OCI-LY7 (cell line): Measurements from ENCODE around the gene PSMD13. TPM values are rescaled to one million over a fixed set of nuclear protein-coding genes. Genes with fewer than 3 reads are reported as not detected.

Experiments used
- BruUV-seq: library from RNA; stranded (reverse); fragments of 400-500 nt; replicated peaks from 2 replicates; lab custom pipeline; 2021; lab: Mats Ljungman, UMichigan
- CTCF ChIA-PET: fragments of 300-600 bp; sonication (Branson Sonifier 250); formaldehyde crosslinking; loops from one replicate; lab custom pipeline; 2022; ENCODE audit warnings: antibody characterized with exemption; ENCODE audit not compliant: unreplicated experiment; lab: Charles Lee
- POLR2A ChIA-PET: fragments of 300-600 bp; sonication (Branson Sonifier 250); formaldehyde crosslinking; loops from one replicate; lab custom pipeline; 2022; ENCODE audit warnings: antibody characterized with exemption; lab: Charles Lee
- DNase-seq: peaks from one replicate; pipeline ENCODE4 v3.0.0-alpha.2; 2015; ENCODE audit warnings: low spot score
- H2AFZ ChIP-seq: fragments of 200-600 bp; sonication (generic), shearing (Covaris generic); 2 replicates; pipeline ENCODE4 v1.6.1; 2014; ENCODE audit warnings: mild to moderate bottlenecking, antibody characterized with exemption, low read length, moderate library complexity
- H3K27ac ChIP-seq: fragments of 200-600 bp; sonication (generic); 2 replicates; pipeline ENCODE4 v1.5.1; 2014; ENCODE audit warnings: mixed run types, low read depth, mild to moderate bottlenecking, moderate library complexity, low read length, inconsistent platforms; ENCODE audit not compliant: poor library complexity, severe bottlenecking
- H3K36me3 ChIP-seq: fragments of 200-600 bp; sonication (generic); 2 replicates; pipeline ENCODE4 v1.6.1; 2014; ENCODE audit warnings: mild to moderate bottlenecking, antibody characterized with exemption, low read length, moderate library complexity, mixed read lengths; ENCODE audit not compliant: insufficient read depth
- H3K4me1 ChIP-seq: fragments of 200-600 bp; sonication (generic); 2 replicates; pipeline ENCODE4 v1.5.1; 2014; ENCODE audit warnings: mild to moderate bottlenecking, low read length; ENCODE audit not compliant: insufficient read depth, poor library complexity, severe bottlenecking
- H3K4me2 ChIP-seq: fragments of 200-600 bp; sonication (generic); 2 replicates; pipeline ENCODE4 v1.6.1; 2014; ENCODE audit warnings: mild to moderate bottlenecking, low read length
- H3K4me3 ChIP-seq: fragments of 200-600 bp; sonication (generic); 2 replicates; pipeline ENCODE4 v1.5.1; 2014; ENCODE audit warnings: mild to moderate bottlenecking, low read depth, low read length; ENCODE audit not compliant: poor library complexity, severe bottlenecking
- H3K79me2 ChIP-seq: fragments of 200-600 bp; sonication (generic); 2 replicates; pipeline ENCODE4 v1.6.1; 2016; ENCODE audit warnings: low read depth, mild to moderate bottlenecking, low read length, moderate library complexity, mixed read lengths; ENCODE audit not compliant: insufficient read depth
- H3K9me2 ChIP-seq: fragments of 200-600 bp; sonication (generic); 2 replicates; pipeline ENCODE4 v1.6.1; 2016; ENCODE audit warnings: mild to moderate bottlenecking, low read length, mixed read lengths; ENCODE audit not compliant: insufficient read depth
- H3K9me3 ChIP-seq: fragments of 200-600 bp; sonication (generic); 2 replicates; pipeline ENCODE4 v1.6.1; 2014; ENCODE audit warnings: mild to moderate bottlenecking, mixed run types, low read length, mixed read lengths
- H4K20me1 ChIP-seq: fragments of 200-600 bp; sonication (generic); 2 replicates; pipeline ENCODE4 v1.6.1; 2014; ENCODE audit warnings: mild to moderate bottlenecking, antibody characterized with exemption, low read length, moderate library complexity, mixed read lengths; ENCODE audit not compliant: insufficient read depth
- EZH2phosphoT487 ChIP-seq: fragments of 200-600 bp; sonication (generic); IDR thresholded peaks from 2 replicates; pipeline ENCODE4 v1.6.1; 2018; ENCODE audit warnings: low read depth, borderline replicate concordance, mild to moderate bottlenecking, mixed run types, antibody characterized with exemption, low read length, moderate library complexity, mixed read lengths
- intact Hi-C: fragments of 100-400 bp; cut with micrococcal nuclease; formaldehyde crosslinking; loops from one replicate; pipeline ENCODE4 v1.10.0; 2022; ENCODE audit not compliant: unreplicated experiment
- total RNA-seq, 2 experiments: library from RNA; depleted of rRNA in 1 of 2; stranded (reverse); fragments of >200 nt in 1 of 2; shearing (Covaris generic) in 1 of 2; gene quantifications; 2 replicates each; pipeline ENCODE4 v1.2.3, GENCODE V29; 2014 to 2022
- TF ChIP-seq, protein P1 (sequence below): fragments of 200-600 bp; sonication (generic); conservative IDR thresholded peaks from 2 replicates; pipeline ENCODE4 v1.5.1; 2014; ENCODE audit warnings: mild to moderate bottlenecking, antibody characterized with exemption, low read length, moderate library complexity, mixed read lengths

Gene PSMD13
- total RNA-seq, 2 experiments from 2014 or later, result 146 to 154 TPM

DNA sequence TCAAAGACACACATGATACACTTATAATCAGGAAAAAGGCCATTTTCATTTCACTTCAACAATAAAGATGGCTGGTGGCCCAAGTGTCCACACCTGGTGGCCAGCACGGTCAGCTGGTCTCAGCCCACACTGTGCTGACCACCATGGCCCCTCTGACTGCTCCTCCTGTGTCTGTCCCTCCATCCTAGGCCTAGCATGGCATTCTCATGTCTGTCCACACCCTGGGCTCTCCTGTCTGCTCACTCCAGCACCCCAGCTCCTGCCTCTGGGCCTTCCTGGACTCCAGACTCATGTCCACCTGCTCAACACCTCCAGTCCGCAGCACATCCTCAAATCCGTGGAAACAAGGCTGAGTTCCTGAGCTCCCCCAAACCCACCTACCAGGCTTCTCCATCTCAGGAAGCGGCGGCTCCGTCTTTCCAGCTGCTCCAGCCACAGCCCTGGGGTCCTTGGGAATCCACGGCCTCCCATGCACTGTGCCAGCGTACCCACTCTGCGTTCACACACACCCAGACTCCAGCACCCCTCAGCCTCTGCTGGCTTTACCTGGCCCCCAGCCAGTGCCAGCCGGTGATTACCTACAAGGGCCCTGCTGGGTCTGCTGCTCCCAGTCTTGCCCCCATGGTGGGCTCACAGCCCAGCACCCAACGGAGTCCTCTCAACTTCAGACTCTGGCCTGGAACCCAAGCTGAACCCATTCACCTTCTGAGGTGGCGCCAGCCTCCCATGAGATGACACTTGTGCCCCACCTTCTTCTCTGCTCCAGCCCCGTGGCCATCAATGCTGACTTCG is 14.6 kb upstream of the PSMD13 start:
- H3K79me2 ChIP-seq, result no peaks in the 10 kb centered on the region
- DNase-seq, result no peak
- H4K20me1 ChIP-seq, result no peaks in the 10 kb centered on the region
- H3K36me3 ChIP-seq, result no peaks in the 10 kb centered on the region
- intact Hi-C loops, result no loop called here
- CTCF ChIA-PET, result no interaction called here
- no peak overlapping the region for H3K4me2 ChIP-seq
- no TSS peak for BruUV-seq
- H3K9me2 ChIP-seq, result no peaks in the 10 kb centered on the region
- H3K4me3 ChIP-seq, result no peak overlapping the region
- no peak overlapping the region for H2AFZ ChIP-seq
- H3K9me3 ChIP-seq, result no peaks in the 10 kb centered on the region
- POLR2A ChIA-PET, result no interaction called here
- no peak overlapping the region for H3K27ac ChIP-seq
- no peak for TF ChIP-seq EZH2phosphoT487
- TF ChIP-seq, protein P1, sequence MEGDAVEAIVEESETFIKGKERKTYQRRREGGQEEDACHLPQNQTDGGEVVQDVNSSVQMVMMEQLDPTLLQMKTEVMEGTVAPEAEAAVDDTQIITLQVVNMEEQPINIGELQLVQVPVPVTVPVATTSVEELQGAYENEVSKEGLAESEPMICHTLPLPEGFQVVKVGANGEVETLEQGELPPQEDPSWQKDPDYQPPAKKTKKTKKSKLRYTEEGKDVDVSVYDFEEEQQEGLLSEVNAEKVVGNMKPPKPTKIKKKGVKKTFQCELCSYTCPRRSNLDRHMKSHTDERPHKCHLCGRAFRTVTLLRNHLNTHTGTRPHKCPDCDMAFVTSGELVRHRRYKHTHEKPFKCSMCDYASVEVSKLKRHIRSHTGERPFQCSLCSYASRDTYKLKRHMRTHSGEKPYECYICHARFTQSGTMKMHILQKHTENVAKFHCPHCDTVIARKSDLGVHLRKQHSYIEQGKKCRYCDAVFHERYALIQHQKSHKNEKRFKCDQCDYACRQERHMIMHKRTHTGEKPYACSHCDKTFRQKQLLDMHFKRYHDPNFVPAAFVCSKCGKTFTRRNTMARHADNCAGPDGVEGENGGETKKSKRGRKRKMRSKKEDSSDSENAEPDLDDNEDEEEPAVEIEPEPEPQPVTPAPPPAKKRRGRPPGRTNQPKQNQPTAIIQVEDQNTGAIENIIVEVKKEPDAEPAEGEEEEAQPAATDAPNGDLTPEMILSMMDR, result no peak
- H3K4me1 ChIP-seq, result no peaks in the 10 kb centered on the region

DNA sequence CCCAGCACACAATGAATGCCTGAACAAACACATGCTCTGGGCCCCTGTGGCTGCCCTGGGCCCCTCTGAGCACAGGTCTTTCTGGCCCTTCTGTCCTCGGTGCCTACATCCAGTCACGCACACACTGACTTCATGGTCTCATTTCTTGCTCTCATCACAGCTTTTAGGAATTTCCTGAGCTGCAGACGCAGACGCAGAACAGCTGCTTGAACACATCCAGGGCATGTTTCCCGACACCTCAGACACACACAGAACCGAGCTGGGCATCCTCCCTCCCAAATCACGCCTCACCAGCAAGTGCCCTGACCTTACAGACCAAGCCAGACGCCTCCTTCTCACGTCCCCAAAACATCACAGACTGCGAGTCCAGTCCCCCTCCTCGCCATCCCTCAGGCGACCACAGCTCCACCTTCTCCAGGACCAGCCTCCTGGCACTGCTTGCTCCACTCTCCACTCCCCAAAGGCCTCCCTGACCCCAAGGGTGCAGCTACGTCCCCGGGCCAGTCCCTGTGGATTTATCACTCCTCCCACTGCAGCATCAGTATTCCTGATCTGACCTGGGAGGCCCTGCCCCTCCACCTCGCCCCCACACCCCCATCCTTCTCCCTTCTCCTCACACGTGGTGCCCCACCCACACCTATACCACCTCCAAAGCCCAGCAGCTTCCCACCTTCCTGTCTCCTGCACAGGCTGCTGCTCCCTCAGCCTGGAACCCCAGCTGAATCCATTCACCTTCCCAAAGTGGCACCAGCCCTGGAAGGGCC is 13.6 kb upstream of the PSMD13 start:
- Histone ChIP-seq H3K79me2 (no peaks in the 10 kb centered on the region), H3K9me2 (no peaks in the 10 kb centered on the region), H4K20me1 (no peaks in the 10 kb centered on the region), H3K4me3 (no peak overlapping the region), H3K9me3 (no peaks in the 10 kb centered on the region), H2AFZ (no peak overlapping the region), H3K4me2 (no peak overlapping the region), H3K27ac (no peak overlapping the region), H3K4me1 (no peaks in the 10 kb centered on the region), H3K36me3 (no peaks in the 10 kb centered on the region)
- DNase-seq, result no peak
- TF ChIP-seq, protein P1, result no peak
- TF ChIP-seq EZH2phosphoT487, result no peak
- ChIA-PET POLR2A (no interaction called here), CTCF (no interaction called here)
- intact Hi-C loops, result no loop called here
- BruUV-seq, result no TSS peak

DNA sequence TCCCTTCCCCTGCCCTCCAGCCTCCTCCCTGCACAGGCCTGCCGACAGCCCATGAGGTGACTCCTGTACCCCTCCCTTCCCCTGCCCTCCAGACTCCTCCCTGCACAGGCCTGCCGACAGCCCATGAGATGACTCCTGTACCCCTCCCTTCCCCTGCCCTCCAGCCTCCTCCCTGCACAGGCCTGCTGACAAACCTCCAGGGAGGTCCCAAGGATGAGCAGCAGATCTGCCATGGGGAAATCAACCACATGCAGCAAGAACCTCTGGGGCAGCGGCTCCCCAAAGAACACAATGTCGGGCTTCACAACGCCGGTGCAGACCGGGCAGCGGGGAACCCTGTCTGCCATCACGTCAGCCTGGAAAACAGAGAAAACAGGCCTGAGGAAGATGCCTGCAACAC is 12.9 kb upstream of the PSMD13 start:
- Histone ChIP-seq H3K4me2 (no peak overlapping the region), H3K9me3 (no peaks in the 10 kb centered on the region), H3K27ac (no peak overlapping the region), H4K20me1 (no peaks in the 10 kb centered on the region), H3K4me1 (no peaks in the 10 kb centered on the region), H3K36me3 (no peaks in the 10 kb centered on the region), H3K9me2 (no peaks in the 10 kb centered on the region), H3K79me2 (no peaks in the 10 kb centered on the region), H2AFZ (no peak overlapping the region), H3K4me3 (no peak overlapping the region)
- no peak for TF ChIP-seq EZH2phosphoT487
- TF ChIP-seq, protein P1, result no peak
- POLR2A ChIA-PET, result no interaction called here
- intact Hi-C loops, result loop anchor here (1.0 kb wide), 1 partner anchor 15 kb away; no protein-coding TSS in a partner anchor
- BruUV-seq, result no TSS peak
- no peak for DNase-seq
- CTCF ChIA-PET, result no interaction called here
